ENCODE data around the gene ALDH4A1. TPM values are rescaled to one million over a fixed set of nuclear protein-coding genes. Genes with fewer than 3 reads are reported as not detected.

The ALDH4A1 gene, protein sequence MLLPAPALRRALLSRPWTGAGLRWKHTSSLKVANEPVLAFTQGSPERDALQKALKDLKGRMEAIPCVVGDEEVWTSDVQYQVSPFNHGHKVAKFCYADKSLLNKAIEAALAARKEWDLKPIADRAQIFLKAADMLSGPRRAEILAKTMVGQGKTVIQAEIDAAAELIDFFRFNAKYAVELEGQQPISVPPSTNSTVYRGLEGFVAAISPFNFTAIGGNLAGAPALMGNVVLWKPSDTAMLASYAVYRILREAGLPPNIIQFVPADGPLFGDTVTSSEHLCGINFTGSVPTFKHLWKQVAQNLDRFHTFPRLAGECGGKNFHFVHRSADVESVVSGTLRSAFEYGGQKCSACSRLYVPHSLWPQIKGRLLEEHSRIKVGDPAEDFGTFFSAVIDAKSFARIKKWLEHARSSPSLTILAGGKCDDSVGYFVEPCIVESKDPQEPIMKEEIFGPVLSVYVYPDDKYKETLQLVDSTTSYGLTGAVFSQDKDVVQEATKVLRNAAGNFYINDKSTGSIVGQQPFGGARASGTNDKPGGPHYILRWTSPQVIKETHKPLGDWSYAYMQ
- 10 to 100 TPM in 1 of 2 donors, 1 to 10 TPM in 1; 4.7 to 15.5 TPM for total RNA-seq

DNA sequence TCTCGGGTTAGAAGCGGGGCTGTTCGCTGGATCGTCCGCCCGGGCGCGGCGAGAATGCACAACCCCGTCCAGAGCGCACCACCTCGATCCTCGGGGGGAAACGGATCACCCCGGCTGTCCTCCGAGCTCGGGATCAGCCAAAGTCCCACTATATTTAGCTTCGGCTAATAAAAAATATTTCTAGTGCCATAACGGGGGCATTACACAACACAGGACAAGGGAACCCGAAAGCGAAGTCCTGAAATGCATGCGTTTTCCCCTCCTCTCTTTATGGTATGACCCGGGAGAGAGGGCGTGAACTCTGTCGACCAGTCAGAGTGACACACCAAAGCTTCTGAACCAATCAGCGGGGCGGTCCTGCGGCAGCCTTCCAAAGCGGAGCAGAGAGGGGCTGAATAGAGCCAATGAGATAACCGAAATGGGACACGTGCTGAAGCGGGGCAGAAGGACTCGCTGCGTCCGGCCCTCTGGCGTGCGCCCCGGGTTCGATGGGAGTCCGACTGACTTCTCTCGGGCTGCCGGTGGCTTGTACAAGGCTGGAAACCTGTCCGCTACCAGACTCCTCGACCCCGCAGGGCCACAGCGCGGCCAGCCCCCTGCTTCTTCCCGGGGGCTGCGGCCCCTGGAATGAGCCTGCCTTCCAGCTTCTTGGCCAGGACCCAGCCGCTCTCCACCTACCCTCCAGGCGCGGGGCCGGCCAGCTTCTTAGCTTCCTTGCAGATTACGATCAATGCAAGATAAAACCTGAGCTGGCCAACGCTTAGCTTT is at the start of gene ALDH4A1:
Gene ALDH4A1, minus strand, starts transcription at position 33 of the 768 bp plus-strand sequence. Its CDS starts 32 bp downstream, at position 1.
- peak within 1 kb of the TSS; percentile 79 to 89 (median 87) for H3K27ac ChIP-seq
- TF ChIP-seq, protein P1, sequence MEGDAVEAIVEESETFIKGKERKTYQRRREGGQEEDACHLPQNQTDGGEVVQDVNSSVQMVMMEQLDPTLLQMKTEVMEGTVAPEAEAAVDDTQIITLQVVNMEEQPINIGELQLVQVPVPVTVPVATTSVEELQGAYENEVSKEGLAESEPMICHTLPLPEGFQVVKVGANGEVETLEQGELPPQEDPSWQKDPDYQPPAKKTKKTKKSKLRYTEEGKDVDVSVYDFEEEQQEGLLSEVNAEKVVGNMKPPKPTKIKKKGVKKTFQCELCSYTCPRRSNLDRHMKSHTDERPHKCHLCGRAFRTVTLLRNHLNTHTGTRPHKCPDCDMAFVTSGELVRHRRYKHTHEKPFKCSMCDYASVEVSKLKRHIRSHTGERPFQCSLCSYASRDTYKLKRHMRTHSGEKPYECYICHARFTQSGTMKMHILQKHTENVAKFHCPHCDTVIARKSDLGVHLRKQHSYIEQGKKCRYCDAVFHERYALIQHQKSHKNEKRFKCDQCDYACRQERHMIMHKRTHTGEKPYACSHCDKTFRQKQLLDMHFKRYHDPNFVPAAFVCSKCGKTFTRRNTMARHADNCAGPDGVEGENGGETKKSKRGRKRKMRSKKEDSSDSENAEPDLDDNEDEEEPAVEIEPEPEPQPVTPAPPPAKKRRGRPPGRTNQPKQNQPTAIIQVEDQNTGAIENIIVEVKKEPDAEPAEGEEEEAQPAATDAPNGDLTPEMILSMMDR (IDR thresholded peaks at IDR 0.05): peak in 1 of 7 experiments; percentile 5
- TF ChIP-seq POLR2A (IDR thresholded peaks at IDR 0.05): peak in 2 of 3 donors; percentile 58 to 62
- no peaks in the 10 kb centered on the region for H3K36me3 ChIP-seq (replicated peaks in 1 of 2; ENCODE audit: insufficient read depth in 1 of 2, low read depth in 2 of 2)
- DNase-seq (peak; percentile 97 to 99 (median 98)), ATAC-seq (peak; percentile 98)
- H3K27me3 ChIP-seq: no peaks in the 10 kb centered on the region
- no peaks in the 10 kb centered on the region for H3K9me3 ChIP-seq
- intact Hi-C loops (cut with DNase I): loop anchor here (10.0 kb wide), 1 partner anchor 52 kb away; the partner anchor contains the start of gene IFFO2
- 0 to 2% methylated on average over 31 to 55 of the region's 55 CpGs for WGBS, 2 donors
- peaks cover 35% of the 10 kb centered on the region for H3K4me1 ChIP-seq
- peak within 1 kb of the TSS; percentile 35 to 57 for H3K4me3 ChIP-seq

DNA sequence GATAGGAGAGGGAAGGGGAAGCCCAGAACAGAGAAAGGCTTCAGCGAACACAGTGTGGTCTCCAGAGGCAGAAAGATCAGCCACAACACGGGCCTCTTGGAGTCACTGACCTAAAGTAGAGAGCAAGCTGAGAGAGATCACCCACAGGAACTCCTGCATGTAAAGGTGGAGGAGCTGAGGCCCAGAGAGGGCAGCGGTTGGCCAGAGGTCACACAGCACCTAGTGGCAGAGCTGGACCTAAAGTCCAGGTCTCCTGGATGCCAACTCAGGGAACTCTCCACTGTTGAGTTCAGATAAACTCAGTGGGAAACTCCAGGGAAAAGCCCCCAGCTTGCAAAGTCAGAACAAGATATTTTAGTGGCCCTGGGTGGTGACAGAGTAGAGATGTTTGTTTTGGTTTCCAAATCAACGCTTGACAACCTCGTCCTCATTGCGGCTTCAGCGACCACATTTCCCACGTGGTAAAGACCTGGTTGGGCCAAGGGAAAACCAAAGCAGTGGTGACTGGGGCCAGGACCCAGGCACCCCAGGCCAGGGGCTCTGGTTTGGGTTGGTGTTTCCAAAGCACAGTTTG is 49.5 kb upstream of the ALDH4A1 start:
- Histone ChIP-seq H3K27me3 (no peaks in the 10 kb centered on the region), H3K4me3 (no peak overlapping the region), H3K27ac (peak overlapping the region in 3 of 4 donors; percentile 52 to 87 (median 74)), H3K36me3 (replicated peaks in 1 of 2; ENCODE audit: insufficient read depth in 1 of 2, low read depth in 2 of 2) (no peaks in the 10 kb centered on the region), H3K9me3 (no peaks in the 10 kb centered on the region), H3K4me1 (peaks cover 82% of the 10 kb centered on the region)
- ATAC-seq (no peak), DNase-seq (no peak)
- TF ChIP-seq, protein P1 (IDR thresholded peaks at IDR 0.05): no peak
- peak in 1 of 3 donors; percentile 4 for TF ChIP-seq POLR2A (IDR thresholded peaks at IDR 0.05)
- intact Hi-C loops (cut with DNase I): loop anchor here (10.0 kb wide), 1 partner anchor 47 kb away; the partner anchor contains the start of gene ALDH4A1
- 29 to 33% methylated on average over 8 of the region's 8 CpGs for WGBS, 2 donors

DNA sequence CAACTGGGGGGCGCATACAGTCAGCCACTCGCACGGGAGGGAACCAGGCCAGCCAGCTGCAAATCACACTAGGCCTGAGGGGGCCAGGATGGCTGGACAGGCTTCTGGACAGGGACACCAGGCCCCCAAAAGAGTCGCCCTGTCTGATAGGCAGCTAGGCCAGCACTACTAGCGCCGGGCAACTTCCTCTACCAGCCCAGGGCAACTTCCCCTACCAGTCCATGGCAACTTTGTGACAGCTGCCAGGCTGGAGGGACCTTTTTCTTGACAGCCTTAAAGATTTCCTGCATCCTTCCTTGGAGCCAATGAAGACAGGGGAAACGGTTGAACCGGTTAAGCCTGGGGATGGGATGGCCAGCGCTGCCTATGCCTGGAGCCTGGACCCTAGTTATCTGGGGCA is 49.1 kb upstream of the ALDH4A1 start:
- WGBS, 2 donors: 50 to 59% methylated on average over 3 to 9 of the region's 9 CpGs
- Histone ChIP-seq H3K36me3 (replicated peaks in 1 of 2; ENCODE audit: insufficient read depth in 1 of 2, low read depth in 2 of 2) (no peaks in the 10 kb centered on the region), H3K27ac (peak overlapping the region in 3 of 4 donors; percentile 52 to 87 (median 74)), H3K4me3 (no peak overlapping the region), H3K27me3 (no peaks in the 10 kb centered on the region), H3K9me3 (no peaks in the 10 kb centered on the region), H3K4me1 (peaks cover 86% of the 10 kb centered on the region)
- intact Hi-C loops (cut with DNase I): loop anchor here (10.0 kb wide), 1 partner anchor 47 kb away; the partner anchor contains the start of gene ALDH4A1
- DNase-seq: no peak
- ATAC-seq: no peak
- no peak for TF ChIP-seq POLR2A (IDR thresholded peaks at IDR 0.05)
- TF ChIP-seq, protein P1 (IDR thresholded peaks at IDR 0.05): no peak

DNA sequence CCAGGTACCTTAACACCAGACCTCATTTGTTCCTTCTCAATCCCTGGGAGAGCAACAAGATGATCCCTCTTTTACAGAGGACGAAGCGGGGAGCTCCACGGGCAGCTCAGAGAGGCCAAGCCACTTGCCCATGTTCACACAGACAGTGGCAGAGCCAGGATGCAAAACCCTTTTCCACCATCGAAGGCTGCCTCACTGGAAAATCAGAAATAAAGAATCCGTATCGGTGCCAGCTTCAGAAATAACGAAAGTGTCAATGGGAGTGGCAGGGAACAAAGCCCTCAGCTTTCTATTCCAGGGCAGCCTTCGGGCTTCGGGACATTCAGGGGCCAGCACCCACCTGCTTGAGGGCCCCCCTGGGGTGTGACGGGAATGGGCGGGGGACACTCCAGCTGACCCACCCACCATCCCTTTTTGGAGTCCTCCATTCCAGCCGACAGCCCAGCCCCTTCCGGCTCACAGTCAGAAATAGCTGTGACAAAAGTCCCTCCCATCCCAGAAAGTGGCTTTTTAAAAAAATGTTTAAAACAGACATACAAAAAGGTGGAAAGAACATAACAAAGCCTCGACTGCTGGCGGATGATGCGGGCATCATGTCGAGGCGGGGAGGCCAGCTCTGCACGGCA is 48.2 kb upstream of the ALDH4A1 start:
- H3K36me3 ChIP-seq (replicated peaks in 1 of 2; ENCODE audit: insufficient read depth in 1 of 2, low read depth in 2 of 2): no peaks in the 10 kb centered on the region
- no peak for DNase-seq
- H3K27ac ChIP-seq: peak overlapping the region; percentile 29 to 87 (median 63)
- WGBS, 2 donors: 52 to 58% methylated on average over 19 of the region's 19 CpGs
- TF ChIP-seq, protein P1 (IDR thresholded peaks at IDR 0.05): no peak
- TF ChIP-seq POLR2A (IDR thresholded peaks at IDR 0.05): no peak
- H3K4me1 ChIP-seq: peaks cover 95% of the 10 kb centered on the region
- intact Hi-C loops (cut with DNase I): loop anchor here (10.0 kb wide), 1 partner anchor 46 kb away; the partner anchor contains the start of gene ALDH4A1
- H3K27me3 ChIP-seq: no peaks in the 10 kb centered on the region
- H3K9me3 ChIP-seq: no peaks in the 10 kb centered on the region
- H3K4me3 ChIP-seq: no peak overlapping the region
- ATAC-seq: no peak
